Measurements from ENCODE around the gene ZNF665.
A peak's percentile ranks its signal among the peaks of the same experiment; 100 is the strongest.
"Not testable (repeated sequence)": the region's sequence is repeated elsewhere in the genome, so short reads cannot be mapped to it uniquely, and the experiment has no call there.

Gene ZNF665

GRCh38 chr19:53192771-53193534 lies at the start of gene ZNF665:
Gene ZNF665 (minus strand): TSS chr19:53193358. CDS start chr19:53182898, 10,460 bp downstream.
- DNase-seq, result peak; percentile 93

GRCh38 chr19:53237114-53237777 lies 44.1 kb upstream of the ZNF665 start:
- DNase-seq, result no peak

- DNase-seq, result no peak
These were observed 31.4 kb upstream of the ZNF665 start for GRCh38 chr19:53224606-53225005.

- DNase-seq, result not testable (repeated sequence)
These were observed 29.6 kb upstream of the ZNF665 start for GRCh38 chr19:53222716-53223115.

GRCh38 chr19:53212703-53213320 lies 19.7 kb upstream of the ZNF665 start:
- no peak for DNase-seq

GRCh38 chr19:53211554-53211953 lies 18.4 kb upstream of the ZNF665 start:
- DNase-seq, result not testable (repeated sequence)

- DNase-seq, result peak; percentile 99
These were observed 3.7 kb upstream of the ZNF665 start for GRCh38 chr19:53196777-53197396.

- DNase-seq, result peak; percentile 80
These were observed 2.2 kb upstream of the ZNF665 start for GRCh38 chr19:53195265-53195903.

GRCh38 chr19:53193535-53194222 lies 521 bp upstream of the ZNF665 start:
- DNase-seq, result no peak

GRCh38 chr19:53190253-53190652 lies 2.9 kb downstream of the ZNF665 start:
- DNase-seq, result no peak

GRCh38 chr19:53189691-53190198 lies 3.4 kb downstream of the ZNF665 start:
- not testable (repeated sequence) for DNase-seq

GRCh38 chr19:53185155-53185882 lies 7.8 kb downstream of the ZNF665 start:
- DNase-seq, result not testable (repeated sequence)

- no peak for DNase-seq
These were observed 9.9 kb downstream of the ZNF665 start for GRCh38 chr19:53183146-53183764.

- no peak for DNase-seq
These were observed 11.0 kb downstream of the ZNF665 start for GRCh38 chr19:53182202-53182601.

GRCh38 chr19:53177986-53178385 lies 15.2 kb downstream of the ZNF665 start:
- no peak for DNase-seq

- DNase-seq, result no peak
These were observed 20.3 kb downstream of the ZNF665 start for GRCh38 chr19:53172889-53173288.

GRCh38 chr19:53165691-53166091 lies 27.5 kb downstream of the ZNF665 start:
- DNase-seq, result no peak

- DNase-seq, result no peak
These were observed 32.0 kb downstream of the ZNF665 start for GRCh38 chr19:53161123-53161522.

GRCh38 chr19:53160350-53160749 lies 32.8 kb downstream of the ZNF665 start:
- DNase-seq, result no peak

GRCh38 chr19:53158119-53158656 lies 35.0 kb downstream of the ZNF665 start:
- peak; percentile 55 for DNase-seq

All from left hindlimb (tissue), 1 donor.